WTC11 (cell line): Measurements from ENCODE around the gene SPTBN4. TPM values are rescaled to one million over a fixed set of nuclear protein-coding genes. Genes with fewer than 3 reads are reported as not detected.

ENCODE experiments used
- AR ChIP-seq: fragments of 250-450 bp; sonication (Bioruptor Pico); IDR thresholded peaks from 2 replicates; pipeline ENCODE4 v1.9.0; 2021; ENCODE audit warnings: mild to moderate bottlenecking
- ATF1 ChIP-seq: sonication (generic); formaldehyde crosslinking; IDR thresholded peaks from 2 replicates; pipeline ENCODE4 v1.8.1; 2023; ENCODE audit warnings: mild to moderate bottlenecking, moderate library complexity, missing genetic modification reagents
- FOXP4 ChIP-seq: sonication (generic); formaldehyde crosslinking; IDR thresholded peaks from 2 replicates; pipeline ENCODE4 v1.8.0; 2022; ENCODE audit warnings: mild to moderate bottlenecking, missing genetic modification reagents
- JUN ChIP-seq: sonication (generic); formaldehyde crosslinking; IDR thresholded peaks from 2 replicates; pipeline ENCODE4 v1.8.0; 2023; ENCODE audit warnings: mild to moderate bottlenecking, missing genetic modification reagents
- MLX ChIP-seq: sonication (generic); formaldehyde crosslinking; IDR thresholded peaks from 2 replicates; pipeline ENCODE4 v1.8.1; 2023; ENCODE audit warnings: mild to moderate bottlenecking, missing genetic modification reagents, moderate library complexity
- NFE2L1 ChIP-seq: sonication (generic); formaldehyde crosslinking; IDR thresholded peaks from 2 replicates; pipeline ENCODE4 v1.8.1; 2023; ENCODE audit warnings: missing genetic modification reagents
- NR3C1 ChIP-seq: sonication (generic); formaldehyde crosslinking; conservative IDR thresholded peaks from 2 replicates; pipeline ENCODE4 v1.8.1; 2023; ENCODE audit warnings: low read depth, mild to moderate bottlenecking, missing genetic modification reagents
- SOX15 ChIP-seq: fragments of 250-450 bp; sonication (Bioruptor Pico); IDR thresholded peaks from 2 replicates; pipeline ENCODE4 v1.9.0; 2021; ENCODE audit warnings: mild to moderate bottlenecking
- TEAD1 ChIP-seq: sonication (generic); formaldehyde crosslinking; IDR thresholded peaks from 2 replicates; pipeline ENCODE4 v1.8.0; 2022; ENCODE audit warnings: mild to moderate bottlenecking, missing genetic modification reagents
- TP53 ChIP-seq: sonication (generic); formaldehyde crosslinking; IDR thresholded peaks from 2 replicates; pipeline ENCODE4 v1.8.1; 2023; ENCODE audit warnings: mild to moderate bottlenecking, missing genetic modification reagents
- USF2 ChIP-seq: sonication (generic); formaldehyde crosslinking; IDR thresholded peaks from 2 replicates; pipeline ENCODE4 v1.8.1; 2023; ENCODE audit warnings: mild to moderate bottlenecking, missing genetic modification reagents, moderate library complexity
- ZNF263 ChIP-seq: sonication (generic); formaldehyde crosslinking; IDR thresholded peaks from 2 replicates; pipeline ENCODE4 v1.8.1; 2022; ENCODE audit warnings: low read depth, mild to moderate bottlenecking, moderate library complexity, missing genetic modification reagents
- ZNF416 ChIP-seq: fragments of 250-450 bp; sonication (Bioruptor Pico); IDR thresholded peaks from 2 replicates; pipeline ENCODE4 v1.9.0; 2021; ENCODE audit warnings: mild to moderate bottlenecking, inconsistent platforms
- ZNF423 ChIP-seq: fragments of 250-450 bp; sonication (Bioruptor Pico); IDR thresholded peaks from 2 replicates; pipeline ENCODE4 v2.1.2; 2022; ENCODE audit warnings: mild to moderate bottlenecking, moderate library complexity
- ZNF532 ChIP-seq: fragments of 250-450 bp; sonication (Bioruptor Pico); IDR thresholded peaks from 2 replicates; pipeline ENCODE4 v1.9.0; 2021; ENCODE audit warnings: mild to moderate bottlenecking, borderline replicate concordance
- total RNA-seq: library from RNA; stranded (reverse); gene quantifications from 3 replicates; pipeline ENCODE4 v1.2.3, GENCODE V29; 2021
- TF ChIP-seq, protein P1 (sequence below): sonication (generic); formaldehyde crosslinking; IDR thresholded peaks from 2 replicates; pipeline ENCODE4 v1.8.1; 2023; ENCODE audit warnings: mild to moderate bottlenecking, missing genetic modification reagents
- TF ChIP-seq, protein P2 (sequence below): sonication (generic); formaldehyde crosslinking; IDR thresholded peaks from 2 replicates; pipeline ENCODE4 v1.8.0; 2023; ENCODE audit warnings: missing genetic modification reagents
- TF ChIP-seq, protein P3 (sequence below): sonication (generic); formaldehyde crosslinking; IDR thresholded peaks from 2 replicates; pipeline ENCODE4 v1.8.0; 2022; ENCODE audit warnings: mild to moderate bottlenecking, missing genetic modification reagents

SPTBN4 gene
- total RNA-seq, 1 experiment from 2014 or later, result 2.8 TPM

GRCh38 chr19:40576585-40577451, 110.0 kb downstream of the SPTBN4 start, which contains the start of gene SHKBP1 (continued):
- TF ChIP-seq MLX (CRISPR knock-in tag) (no peak), FOXP4 (CRISPR knock-in tag) (no peak), NFE2L1 (CRISPR knock-in tag) (no peak), ZNF416 (CRISPR knock-in tag) (no peak), ZNF532 (CRISPR knock-in tag) (no peak), NR3C1 (no peak), TP53 (CRISPR knock-in tag) (no peak), ZNF263 (CRISPR knock-in tag) (no peak), ZNF423 (CRISPR knock-in tag) (peak; percentile 96), TEAD1 (no peak), AR (CRISPR knock-in tag) (no peak), SOX15 (no peak), JUN (no peak), ATF1 (CRISPR knock-in tag) (no peak), USF2 (CRISPR knock-in tag) (no peak)
- TF ChIP-seq, protein P1, sequence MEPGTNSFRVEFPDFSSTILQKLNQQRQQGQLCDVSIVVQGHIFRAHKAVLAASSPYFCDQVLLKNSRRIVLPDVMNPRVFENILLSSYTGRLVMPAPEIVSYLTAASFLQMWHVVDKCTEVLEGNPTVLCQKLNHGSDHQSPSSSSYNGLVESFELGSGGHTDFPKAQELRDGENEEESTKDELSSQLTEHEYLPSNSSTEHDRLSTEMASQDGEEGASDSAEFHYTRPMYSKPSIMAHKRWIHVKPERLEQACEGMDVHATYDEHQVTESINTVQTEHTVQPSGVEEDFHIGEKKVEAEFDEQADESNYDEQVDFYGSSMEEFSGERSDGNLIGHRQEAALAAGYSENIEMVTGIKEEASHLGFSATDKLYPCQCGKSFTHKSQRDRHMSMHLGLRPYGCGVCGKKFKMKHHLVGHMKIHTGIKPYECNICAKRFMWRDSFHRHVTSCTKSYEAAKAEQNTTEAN, result no peak
- TF ChIP-seq, protein P2, sequence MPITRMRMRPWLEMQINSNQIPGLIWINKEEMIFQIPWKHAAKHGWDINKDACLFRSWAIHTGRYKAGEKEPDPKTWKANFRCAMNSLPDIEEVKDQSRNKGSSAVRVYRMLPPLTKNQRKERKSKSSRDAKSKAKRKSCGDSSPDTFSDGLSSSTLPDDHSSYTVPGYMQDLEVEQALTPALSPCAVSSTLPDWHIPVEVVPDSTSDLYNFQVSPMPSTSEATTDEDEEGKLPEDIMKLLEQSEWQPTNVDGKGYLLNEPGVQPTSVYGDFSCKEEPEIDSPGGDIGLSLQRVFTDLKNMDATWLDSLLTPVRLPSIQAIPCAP, result no peak
- TF ChIP-seq, protein P3, sequence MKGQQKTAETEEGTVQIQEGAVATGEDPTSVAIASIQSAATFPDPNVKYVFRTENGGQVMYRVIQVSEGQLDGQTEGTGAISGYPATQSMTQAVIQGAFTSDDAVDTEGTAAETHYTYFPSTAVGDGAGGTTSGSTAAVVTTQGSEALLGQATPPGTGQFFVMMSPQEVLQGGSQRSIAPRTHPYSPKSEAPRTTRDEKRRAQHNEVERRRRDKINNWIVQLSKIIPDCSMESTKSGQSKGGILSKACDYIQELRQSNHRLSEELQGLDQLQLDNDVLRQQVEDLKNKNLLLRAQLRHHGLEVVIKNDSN (CRISPR knock-in tag), result no peak
- TF ChIP-seq, all 79 proteins: peak for 5
